ENCODE data around the gene HK1.

Gene HK1

GRCh38 chr10:69349542-69349888 is 71.2 kb downstream of the HK1 start:
- no peak overlapping the region for H3K4me3 ChIP-seq (ENCODE audit: low read depth, low read length)
- no peak for DNase-seq (ENCODE audit: low read depth)
- TF ChIP-seq CTCF (IDR thresholded peaks at IDR 0.05; ENCODE audit: low read depth, low read length) (no peak), MYC (IDR thresholded peaks at IDR 0.05; ENCODE audit: low read depth, low read length) (no peak), POLR2A (IDR thresholded peaks at IDR 0.05; ENCODE audit: extremely low read depth, insufficient read length) (no peak)
- TF ChIP-seq, protein P1, sequence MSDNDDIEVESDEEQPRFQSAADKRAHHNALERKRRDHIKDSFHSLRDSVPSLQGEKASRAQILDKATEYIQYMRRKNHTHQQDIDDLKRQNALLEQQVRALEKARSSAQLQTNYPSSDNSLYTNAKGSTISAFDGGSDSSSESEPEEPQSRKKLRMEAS (IDR thresholded peaks at IDR 0.05; ENCODE audit: low read depth, low read length), result no peak

GRCh38 chr10:69351589-69351988 is 73.3 kb downstream of the HK1 start:
- TF ChIP-seq MYC (IDR thresholded peaks at IDR 0.05; ENCODE audit: low read depth, low read length), result no peak
- TF ChIP-seq, protein P1 (IDR thresholded peaks at IDR 0.05; ENCODE audit: low read depth, low read length), result no peak
- TF ChIP-seq POLR2A (IDR thresholded peaks at IDR 0.05; ENCODE audit: extremely low read depth, insufficient read length), result no peak
- no peak for TF ChIP-seq CTCF (IDR thresholded peaks at IDR 0.05; ENCODE audit: low read depth, low read length)
- DNase-seq (ENCODE audit: low read depth), result no peak
- H3K4me3 ChIP-seq (ENCODE audit: low read depth, low read length), result no peak overlapping the region

- no peak overlapping the region for H3K4me3 ChIP-seq (ENCODE audit: low read depth, low read length)
- TF ChIP-seq MYC (IDR thresholded peaks at IDR 0.05; ENCODE audit: low read depth, low read length) (no peak), CTCF (IDR thresholded peaks at IDR 0.05; ENCODE audit: low read depth, low read length) (no peak), POLR2A (IDR thresholded peaks at IDR 0.05; ENCODE audit: extremely low read depth, insufficient read length) (no peak)
- TF ChIP-seq, protein P1 (IDR thresholded peaks at IDR 0.05; ENCODE audit: low read depth, low read length), result no peak
- DNase-seq (ENCODE audit: low read depth), result no peak
Measured at GRCh38 chr10:69352569-69353264, 74.4 kb downstream of the HK1 start.

- no peak overlapping the region for H3K4me3 ChIP-seq (ENCODE audit: low read depth, low read length)
- TF ChIP-seq, protein P1 (IDR thresholded peaks at IDR 0.05; ENCODE audit: low read depth, low read length), result no peak
- TF ChIP-seq MYC (IDR thresholded peaks at IDR 0.05; ENCODE audit: low read depth, low read length) (no peak), POLR2A (IDR thresholded peaks at IDR 0.05; ENCODE audit: extremely low read depth, insufficient read length) (no peak), CTCF (IDR thresholded peaks at IDR 0.05; ENCODE audit: low read depth, low read length) (no peak)
- DNase-seq (ENCODE audit: low read depth), result no peak
Measured at GRCh38 chr10:69353977-69354635, 75.8 kb downstream of the HK1 start.

- TF ChIP-seq, protein P1 (IDR thresholded peaks at IDR 0.05; ENCODE audit: low read depth, low read length), result no peak
- TF ChIP-seq POLR2A (IDR thresholded peaks at IDR 0.05; ENCODE audit: extremely low read depth, insufficient read length), result no peak
- TF ChIP-seq CTCF (IDR thresholded peaks at IDR 0.05; ENCODE audit: low read depth, low read length), result no peak
- TF ChIP-seq MYC (IDR thresholded peaks at IDR 0.05; ENCODE audit: low read depth, low read length), result no peak
- no peak for DNase-seq (ENCODE audit: low read depth)
- H3K4me3 ChIP-seq (ENCODE audit: low read depth, low read length), result no peak overlapping the region
Measured at GRCh38 chr10:69356187-69356586, 77.9 kb downstream of the HK1 start.

All from NB4 (cell line).